PC-9 (cell line): ENCODE measurements around the gene ARHGEF1. TPM values are rescaled to one million over a fixed set of nuclear protein-coding genes. Genes with fewer than 3 reads are reported as not detected.

ENCODE experiments used
- BruUV-seq: library from RNA; stranded (reverse); fragments of 400-500 nt; replicated peaks from 2 replicates; lab custom pipeline; 2021; lab: Mats Ljungman, UMichigan
- CTCF ChIA-PET: fragments of 300-600 bp; sonication (Branson Sonifier 250); formaldehyde crosslinking; loops from one replicate; lab custom pipeline; 2022; ENCODE audit warnings: antibody characterized with exemption; lab: Charles Lee
- POLR2A ChIA-PET: fragments of 300-600 bp; sonication (Branson Sonifier 250); formaldehyde crosslinking; loops from one replicate; lab custom pipeline; 2022; ENCODE audit warnings: antibody characterized with exemption; ENCODE audit not compliant: unreplicated experiment; lab: Charles Lee
- DNase-seq, 2 experiments: peaks; one replicate each; pipeline versions ENCODE4 v3.0.0 to v3.0.0-alpha.2; 2015 to 2022; ENCODE audit warnings: mixed read lengths in 1 of 2
- H2AFZ ChIP-seq: fragments of 200-600 bp; sonication (generic); 2 replicates; pipeline ENCODE4 v1.8.1; 2017; ENCODE audit warnings: antibody characterized with exemption
- H3F3A ChIP-seq: fragments of 200-600 bp; sonication (generic); 2 replicates; pipeline ENCODE4 v1.8.1; 2017; ENCODE audit warnings: antibody characterized with exemption, mild to moderate bottlenecking, low read depth; ENCODE audit not compliant: insufficient read depth
- H3K27ac ChIP-seq: fragments of 200-600 bp; sonication (generic); 2 replicates; pipeline ENCODE4 v1.6.1; 2016; ENCODE audit warnings: mixed run types
- H3K27me3 ChIP-seq: fragments of 200-600 bp; sonication (generic); 2 replicates; pipeline ENCODE4 v1.6.1; 2016; ENCODE audit warnings: low read depth, mixed run types; ENCODE audit not compliant: insufficient read depth
- H3K36me3 ChIP-seq: fragments of 200-600 bp; sonication (generic); 2 replicates; pipeline ENCODE4 v1.6.1; 2016; ENCODE audit warnings: low read depth, mixed run types
- H3K4me1 ChIP-seq: fragments of 200-600 bp; sonication (generic); replicated peaks from 2 replicates; pipeline ENCODE4 v1.6.1; 2016; ENCODE audit warnings: mixed run types; ENCODE audit not compliant: insufficient read depth
- H3K4me2 ChIP-seq: fragments of 200-600 bp; sonication (generic); 2 replicates; pipeline ENCODE4 v1.6.1; 2017; ENCODE audit warnings: mixed run types
- H3K4me3 ChIP-seq: fragments of 200-600 bp; sonication (generic); 2 replicates; pipeline ENCODE4 v1.6.1; 2016; ENCODE audit warnings: mixed run types
- H3K79me2 ChIP-seq: fragments of 200-600 bp; sonication (generic); 2 replicates; pipeline ENCODE4 v1.6.1; 2017; ENCODE audit warnings: low read depth, mixed run types
- H3K9me2 ChIP-seq: fragments of 200-600 bp; sonication (generic); 2 replicates; pipeline ENCODE4 v1.8.1; 2017; ENCODE audit warnings: mild to moderate bottlenecking; ENCODE audit not compliant: insufficient read depth
- H3K9me3 ChIP-seq: fragments of 200-600 bp; sonication (generic); 2 replicates; pipeline ENCODE4 v1.8.1; 2016; ENCODE audit warnings: low read depth; ENCODE audit not compliant: insufficient read depth
- H4K20me1 ChIP-seq: fragments of 200-600 bp; sonication (generic); 2 replicates; pipeline ENCODE4 v1.8.1; 2017; ENCODE audit not compliant: insufficient read depth
- CTCF ChIP-seq: fragments of 200-600 bp; sonication (generic); conservative IDR thresholded peaks from 2 replicates; pipeline ENCODE4 v1.6.1; 2017; ENCODE audit warnings: mixed run types, antibody characterized with exemption, mild to moderate bottlenecking, moderate library complexity
- EZH2 ChIP-seq: fragments of 200-600 bp; sonication (generic); IDR thresholded peaks from 2 replicates; pipeline ENCODE4 v1.8.0; 2017; ENCODE audit warnings: antibody characterized with exemption, low read depth
- intact Hi-C: fragments of 100-400 bp; cut with micrococcal nuclease; formaldehyde crosslinking; loops from one replicate; pipeline ENCODE4 v1.10.0; 2022; ENCODE audit not compliant: unreplicated experiment
- total RNA-seq: library from RNA; stranded (reverse); gene quantifications from 2 replicates; pipeline ENCODE4 v1.2.3, GENCODE V29; 2021

ARHGEF1 gene
- total RNA-seq, 1 experiment from 2014 or later: 101 TPM

GRCh38 chr19:41915021-41915775 lies 32.2 kb downstream of the ARHGEF1 start:
- peaks cover 27% of the 10 kb centered on the region; the same call in 1 of the 2 replicates for H3F3A ChIP-seq
- no peaks in the 10 kb centered on the region for H3K79me2 ChIP-seq
- no peak overlapping the region for H3K4me3 ChIP-seq
- no peak overlapping the region for H3K4me2 ChIP-seq
- no peak for DNase-seq
- peaks cover 39% of the 10 kb centered on the region for H3K27me3 ChIP-seq
- no TSS peak for BruUV-seq
- H3K4me1 ChIP-seq: no peaks in the 10 kb centered on the region
- no peak overlapping the region for H2AFZ ChIP-seq
- H4K20me1 ChIP-seq: no peaks in the 10 kb centered on the region
- H3K36me3 ChIP-seq: no peaks in the 10 kb centered on the region
- ChIA-PET CTCF (no interaction called here), POLR2A (no interaction called here)
- no peaks in the 10 kb centered on the region for H3K9me3 ChIP-seq
- no peaks in the 10 kb centered on the region for H3K9me2 ChIP-seq
- no peak for TF ChIP-seq EZH2
- TF ChIP-seq CTCF: no peak
- no peak overlapping the region for H3K27ac ChIP-seq
- intact Hi-C loops: no loop called here

GRCh38 chr19:41915776-41916414 lies 32.9 kb downstream of the ARHGEF1 start:
- Histone ChIP-seq H3K9me2 (no peaks in the 10 kb centered on the region), H3K9me3 (no peaks in the 10 kb centered on the region), H3K27me3 (peaks cover 44% of the 10 kb centered on the region), H3K79me2 (no peaks in the 10 kb centered on the region), H3K4me3 (no peak overlapping the region), H3K36me3 (no peaks in the 10 kb centered on the region), H3K4me1 (no peaks in the 10 kb centered on the region), H3F3A (peaks cover 24% of the 10 kb centered on the region; the same call in 1 of the 2 replicates), H3K27ac (no peak overlapping the region), H3K4me2 (no peak overlapping the region), H2AFZ (no peak overlapping the region), H4K20me1 (no peaks in the 10 kb centered on the region)
- TF ChIP-seq CTCF (no peak), EZH2 (no peak)
- intact Hi-C loops: no loop called here
- POLR2A ChIA-PET: no interaction called here
- BruUV-seq: no TSS peak
- CTCF ChIA-PET: no interaction called here
- no peak for DNase-seq

- Histone ChIP-seq H2AFZ (no peak overlapping the region), H3K79me2 (no peaks in the 10 kb centered on the region), H3K4me1 (no peaks in the 10 kb centered on the region), H3K9me2 (no peaks in the 10 kb centered on the region), H3K4me3 (no peak overlapping the region), H3K27ac (no peak overlapping the region), H3F3A (peaks cover 20% of the 10 kb centered on the region; the same call in 1 of the 2 replicates), H3K27me3 (peaks cover 45% of the 10 kb centered on the region), H3K4me2 (no peak overlapping the region), H3K9me3 (no peaks in the 10 kb centered on the region), H3K36me3 (no peaks in the 10 kb centered on the region), H4K20me1 (no peaks in the 10 kb centered on the region)
- BruUV-seq: no TSS peak
- ChIA-PET CTCF (no interaction called here), POLR2A (no interaction called here)
- no peak for TF ChIP-seq CTCF
- TF ChIP-seq EZH2: no peak
- no peak for DNase-seq
- intact Hi-C loops: no loop called here
Observed at GRCh38 chr19:41917676-41918075, 34.7 kb downstream of the ARHGEF1 start.
